ENCODE results near the gene PPP1R14D. TPM values are rescaled to one million over a fixed set of nuclear protein-coding genes. Genes with fewer than 3 reads are reported as not detected.

The PPP1R14D gene
- total RNA-seq, 1 donor from 2014 or later, result not detected

- DNase-seq (ENCODE audit: extremely low spot score, unreplicated experiment), result no peak
- no peak overlapping the region for H3K4me3 Mint-ChIP-seq (ENCODE audit: unreplicated experiment)
Measured at GRCh38 chr15:40766194-40766815, 62.2 kb downstream of the PPP1R14D start.

More at GRCh38 chr15:40766194-40766815, 62.2 kb downstream of the PPP1R14D start:
- Mint-ChIP-seq H3K27me3 (ENCODE audit: unreplicated experiment) (no peaks in the 10 kb centered on the region), H3K27ac (ENCODE audit: unreplicated experiment) (no peak overlapping the region), H3K9me3 (ENCODE audit: unreplicated experiment) (no peaks in the 10 kb centered on the region), H3K36me3 (ENCODE audit: unreplicated experiment) (peaks cover 3% of the 10 kb centered on the region), H3K4me1 (ENCODE audit: unreplicated experiment) (peaks cover 52% of the 10 kb centered on the region)
- no peak for TF ChIP-seq CTCF (IDR thresholded peaks at IDR 0.05)

Other genes starting within 250 kb of the PPP1R14D start
- gene KNL1, start 234.5 kb downstream of the PPP1R14D start, total RNA-seq, result 5.6 and 6.2 TPM in 2 replicates
- gene RAD51, start 133.5 kb downstream of the PPP1R14D start, total RNA-seq, result 8.5 and 8.6 TPM in 2 replicates
- gene RMDN3, start 73.5 kb downstream of the PPP1R14D start, total RNA-seq, result 30.2 and 35.6 TPM in 2 replicates
- 3.8 and 5.1 TPM in 2 replicates for gene GCHFR, start 64.6 kb downstream of the PPP1R14D start, total RNA-seq
- gene C15orf62, start 58.7 kb downstream of the PPP1R14D start, total RNA-seq, result not detected in 2 replicates
- 21.1 and 23.6 TPM in 2 replicates for gene ZFYVE19, start 21.6 kb downstream of the PPP1R14D start, total RNA-seq
- gene DNAJC17, start 21.2 kb downstream of the PPP1R14D start, total RNA-seq, result 38.1 and 39.8 TPM in 2 replicates
- 5.2 and 5.5 TPM in 2 replicates for gene SPINT1, start 15.3 kb upstream of the PPP1R14D start, total RNA-seq
- gene RHOV, start 45.5 kb upstream of the PPP1R14D start, total RNA-seq, result 0.34 and 0.46 TPM in 2 replicates
- gene VPS18, start 65.7 kb upstream of the PPP1R14D start, total RNA-seq, result 36.7 and 40.5 TPM in 2 replicates
- gene DLL4, start 100.6 kb upstream of the PPP1R14D start, total RNA-seq, result 0.39 and 0.54 TPM in 2 replicates
- gene CHAC1, start 124.8 kb upstream of the PPP1R14D start, total RNA-seq, result 33.3 and 39.3 TPM in 2 replicates

Data from osteocyte (in vitro differentiated cells).